NCI-H2227 treated with DMSO at 0.1 percent for 48 hours (cell line): ENCODE results near the gene AADACL4.
"Not testable (repeated sequence)": the region's sequence is repeated elsewhere in the genome, so short reads cannot be mapped to it uniquely, and the experiment has no call there.

Source experiments
- DNase-seq: peaks from one replicate; lab custom pipeline; 2025; lab: John Stamatoyannopoulos, UW

Gene AADACL4

GRCh38 chr1:12712076-12712475 is 68.2 kb downstream of the AADACL4 start:
- no peak for DNase-seq

- DNase-seq: no peak
These were observed 69.0 kb downstream of the AADACL4 start for GRCh38 chr1:12712929-12713328.

- not testable (repeated sequence) for DNase-seq
These were observed 69.8 kb downstream of the AADACL4 start for GRCh38 chr1:12713651-12714050.

- no peak for DNase-seq
These were observed 71.0 kb downstream of the AADACL4 start for GRCh38 chr1:12714710-12715475.

- no peak for DNase-seq
These were observed 72.1 kb downstream of the AADACL4 start, which contains the start of gene AADACL3 for GRCh38 chr1:12715896-12716437. AADACL3 (plus strand) TSS chr1:12716110; CDS start chr1:12716177, 67 bp downstream.
